ENCODE data around the gene FUT6.

The FUT6 gene

GRCh38 chr19:5800361-5801270, 38.9 kb downstream of the FUT6 start:
- DNase-seq (ENCODE audit: low spot score), result no peak
- no peak for ATAC-seq (ENCODE audit: low read depth)
- H3K27ac ChIP-seq (ENCODE audit: poor library complexity, severe bottlenecking), result no peak overlapping the region
- no peak overlapping the region for H3K4me3 ChIP-seq (ENCODE audit: severe bottlenecking)
- no peaks in the 10 kb centered on the region for H3K4me1 ChIP-seq (ENCODE audit: insufficient read depth, poor library complexity, severe bottlenecking)
- peaks cover 9% of the 10 kb centered on the region for H3K27me3 ChIP-seq (ENCODE audit: insufficient read depth, poor library complexity, severe bottlenecking)
- no peak for TF ChIP-seq CTCF (IDR thresholded peaks at IDR 0.05; ENCODE audit: poor library complexity, severe bottlenecking)
- H3K36me3 ChIP-seq (ENCODE audit: low read depth), result no peaks in the 10 kb centered on the region
- no peaks in the 10 kb centered on the region for H3K9me3 ChIP-seq (ENCODE audit: severe bottlenecking)

GRCh38 chr19:5799247-5800241, 40.0 kb downstream of the FUT6 start:
- Histone ChIP-seq H3K4me1 (ENCODE audit: insufficient read depth, poor library complexity, severe bottlenecking) (no peaks in the 10 kb centered on the region), H3K27ac (ENCODE audit: poor library complexity, severe bottlenecking) (no peak overlapping the region), H3K36me3 (ENCODE audit: low read depth) (no peaks in the 10 kb centered on the region), H3K4me3 (ENCODE audit: severe bottlenecking) (no peak overlapping the region), H3K27me3 (ENCODE audit: insufficient read depth, poor library complexity, severe bottlenecking) (peaks cover 3% of the 10 kb centered on the region), H3K9me3 (ENCODE audit: severe bottlenecking) (no peaks in the 10 kb centered on the region)
- ATAC-seq (ENCODE audit: low read depth) (no peak), DNase-seq (ENCODE audit: low spot score) (no peak)
- TF ChIP-seq CTCF (IDR thresholded peaks at IDR 0.05; ENCODE audit: poor library complexity, severe bottlenecking), result no peak

- no peak overlapping the region for H3K27ac ChIP-seq (ENCODE audit: poor library complexity, severe bottlenecking)
- no peaks in the 10 kb centered on the region for H3K27me3 ChIP-seq (ENCODE audit: insufficient read depth, poor library complexity, severe bottlenecking)
- DNase-seq (ENCODE audit: low spot score) (no peak), ATAC-seq (ENCODE audit: low read depth) (no peak)
- H3K4me1 ChIP-seq (ENCODE audit: insufficient read depth, poor library complexity, severe bottlenecking), result peaks cover 3% of the 10 kb centered on the region
- no peaks in the 10 kb centered on the region for H3K36me3 ChIP-seq (ENCODE audit: low read depth)
- H3K9me3 ChIP-seq (ENCODE audit: severe bottlenecking), result no peaks in the 10 kb centered on the region
- no peak overlapping the region for H3K4me3 ChIP-seq (ENCODE audit: severe bottlenecking)
- no peak for TF ChIP-seq CTCF (IDR thresholded peaks at IDR 0.05; ENCODE audit: poor library complexity, severe bottlenecking)
These were observed 41.3 kb downstream of the FUT6 start for GRCh38 chr19:5798244-5798643.

GRCh38 chr19:5795382-5795919, 44.1 kb downstream of the FUT6 start:
- Histone ChIP-seq H3K27ac (ENCODE audit: poor library complexity, severe bottlenecking) (no peak overlapping the region), H3K9me3 (ENCODE audit: severe bottlenecking) (no peaks in the 10 kb centered on the region), H3K36me3 (ENCODE audit: low read depth) (no peaks in the 10 kb centered on the region), H3K27me3 (ENCODE audit: insufficient read depth, poor library complexity, severe bottlenecking) (no peaks in the 10 kb centered on the region), H3K4me1 (ENCODE audit: insufficient read depth, poor library complexity, severe bottlenecking) (peaks cover 3% of the 10 kb centered on the region), H3K4me3 (ENCODE audit: severe bottlenecking) (no peak overlapping the region)
- TF ChIP-seq CTCF (IDR thresholded peaks at IDR 0.05; ENCODE audit: poor library complexity, severe bottlenecking), result no peak
- no peak for DNase-seq (ENCODE audit: low spot score)
- no peak for ATAC-seq (ENCODE audit: low read depth)

Measured in RWPE2 (cell line).